ENCODE measurements around the gene NSD2.

- TF ChIP-seq CTCF (IDR thresholded peaks at IDR 0.05) (no peak), EP300 (IDR thresholded peaks at IDR 0.05) (no peak), POLR2A (IDR thresholded peaks at IDR 0.05) (no peak)
Measured at GRCh38 chr4:1975880-1976279, 104.7 kb downstream of the NSD2 start.

Measured in ovary (tissue), 3 donors.